GM12878 (cell line): ENCODE results near the gene PRAF2. TPM values are rescaled to one million over a fixed set of nuclear protein-coding genes. Genes with fewer than 3 reads are reported as not detected.

Experiments used
- ATAC-seq: fragments of 200-7000 bp; cut with Tn5 transposase; 3 replicates; pipeline ENCODE4 v1.9.1; 2020; ENCODE audit warnings: mild to moderate bottlenecking, moderate library complexity
- BruUV-seq: library from RNA; stranded (reverse); fragments of 400-500 nt; replicated peaks from 2 replicates; lab custom pipeline; 2021; lab: Mats Ljungman, UMichigan
- CTCF ChIA-PET: fragments of 300-600 bp; sonication (Branson Sonifier 250); formaldehyde crosslinking; extraction: SDS; loops from one replicate; lab custom pipeline; 2021; ENCODE audit warnings: inconsistent platforms; lab: Yijun Ruan, JAX
- POLR2A ChIA-PET: fragments of 350-600 bp; formaldehyde crosslinking; extraction: SDS; loops from one replicate; lab custom pipeline; 2021; ENCODE audit warnings: inconsistent platforms; lab: Charles Lee
- RAD21 ChIA-PET: fragments of 300-600 bp; sonication (Branson Sonifier 250); formaldehyde crosslinking; loops from one replicate; lab custom pipeline; 2023; ENCODE audit warnings: antibody characterized with exemption; ENCODE audit not compliant: unreplicated experiment; lab: Charles Lee
- SMC1A ChIA-PET: fragments of 300-600 bp; sonication (Branson Sonifier 250); formaldehyde crosslinking; loops from one replicate; lab custom pipeline; 2023; ENCODE audit not compliant: unreplicated experiment, uncharacterized antibody; lab: Charles Lee
- DNase-seq: peaks from one replicate; pipeline ENCODE4 v3.0.0-alpha.2; 2011; ENCODE audit warnings: low read depth, low spot score
- FAIRE-seq: peaks from 3 replicates; lab custom pipeline; 2011; peaks lifted over from hg19 to GRCh38; lab: Jason Lieb, UNC
- H2AFZ ChIP-seq: 2 replicates; pipeline ENCODE4 v1.6.0; 2011; ENCODE audit warnings: low read depth, low read length, control low read depth; ENCODE audit not compliant: control insufficient read depth
- H3K27ac ChIP-seq: 2 replicates; pipeline ENCODE4 v1.5.1; 2011; ENCODE audit warnings: control low read depth; ENCODE audit not compliant: control insufficient read depth, insufficient read depth
- H3K27me3 ChIP-seq, 2 experiments: replicated peaks in 1 of 2; 2 replicates each; pipeline versions ENCODE4 v1.6.0 to v1.6.1; 2011; ENCODE audit warnings: low read length in 1 of 2; ENCODE audit not compliant: control insufficient read depth in 2 of 2, insufficient read depth in 2 of 2
- H3K36me3 ChIP-seq, 2 experiments: 2 replicates each; pipeline ENCODE4 v1.5.1; 2011; ENCODE audit warnings: low read length in 1 of 2; ENCODE audit not compliant: control insufficient read depth in 2 of 2, insufficient read depth in 2 of 2
- H3K4me1 ChIP-seq: 2 replicates; pipeline ENCODE4 v1.6.1; 2011; ENCODE audit warnings: mild to moderate bottlenecking, low read length, moderate library complexity, mixed read lengths; ENCODE audit not compliant: control insufficient read depth, insufficient read depth
- H3K4me2 ChIP-seq: 2 replicates; pipeline ENCODE4 v1.6.0; 2011; ENCODE audit warnings: control low read depth; ENCODE audit not compliant: control insufficient read depth, insufficient read depth
- H3K4me3 ChIP-seq: fragments of 200-600 bp; sonication (generic); 2 replicates; pipeline ENCODE4 v1.5.1; 2016
- H3K79me2 ChIP-seq: 2 replicates; pipeline ENCODE4 v1.6.0; 2011; ENCODE audit warnings: low read length; ENCODE audit not compliant: control insufficient read depth, insufficient read depth
- H3K9ac ChIP-seq: 2 replicates; pipeline ENCODE4 v1.8.0; 2011; ENCODE audit warnings: low read length, control low read depth, mixed read lengths; ENCODE audit not compliant: control insufficient read depth, insufficient read depth
- H3K9me3 ChIP-seq: replicated peaks from 3 replicates; pipeline ENCODE4 v1.5.1; 2011; ENCODE audit warnings: mild to moderate bottlenecking, low read length; ENCODE audit not compliant: control insufficient read depth, insufficient read depth
- H4K20me1 ChIP-seq: 2 replicates; pipeline ENCODE4 v1.6.0; 2011; ENCODE audit not compliant: control insufficient read depth, insufficient read depth
- ATF7 ChIP-seq: fragments of 450-650 bp; IDR thresholded peaks from 2 replicates; pipeline ENCODE4 v1.6.1; 2016; ENCODE audit warnings: low read depth, mild to moderate bottlenecking
- BCL11A ChIP-seq: IDR thresholded peaks from 2 replicates; pipeline ENCODE4 v1.6.1; 2011; ENCODE audit warnings: low read depth, low read length
- BMI1 ChIP-seq: fragments of 450-650 bp; IDR thresholded peaks from 2 replicates; pipeline ENCODE4 v1.6.1; 2016; ENCODE audit warnings: mild to moderate bottlenecking, moderate library complexity, borderline replicate concordance
- EGR1 ChIP-seq, 2 experiments: IDR thresholded peaks; 1 replicate in 1 of 2; 2 replicates in 1 of 2; pipeline ENCODE4 v1.6.1; 2011 to 2012; ENCODE audit warnings: low read depth in 2 of 2, low read length in 2 of 2, borderline replicate concordance in 1 of 2, mild to moderate bottlenecking in 1 of 2, moderate library complexity in 1 of 2
- JUNB ChIP-seq: IDR thresholded peaks from 2 replicates; pipeline ENCODE4 v1.6.1; 2016; ENCODE audit warnings: antibody characterized with exemption, mild to moderate bottlenecking
- KDM1A ChIP-seq: fragments of 200-600 bp; sonication (generic); IDR thresholded peaks from 2 replicates; pipeline ENCODE4 v1.6.1; 2016; ENCODE audit warnings: borderline replicate concordance
- NBN ChIP-seq: fragments of 450-650 bp; IDR thresholded peaks from 2 replicates; pipeline ENCODE4 v1.6.1; 2016
- NR2C2 ChIP-seq: IDR thresholded peaks from 2 replicates; pipeline ENCODE4 v1.6.1; 2011; ENCODE audit warnings: borderline replicate concordance, low read depth; ENCODE audit not compliant: control insufficient read depth, insufficient read length
- SP1 ChIP-seq: IDR thresholded peaks from one replicate; pipeline ENCODE4 v1.6.1; 2011; ENCODE audit warnings: low read depth, low read length
- TCF7 ChIP-seq: IDR thresholded peaks from 2 replicates; pipeline ENCODE4 v1.6.1; 2014; ENCODE audit warnings: antibody characterized with exemption, borderline replicate concordance
- ZBTB11 ChIP-seq: fragments of 450-650 bp; formaldehyde crosslinking; IDR thresholded peaks from 2 replicates; pipeline ENCODE4 v1.5.0; 2022; ENCODE audit warnings: mild to moderate bottlenecking, missing genetic modification characterization
- WGBS: methylation state at CpG from one replicate; pipeline ENCODE4 v1.1.6; 2016; ENCODE audit warnings: low lambda C conversion rate; ENCODE audit not compliant: insufficient replicate concordance, insufficient coverage; ENCODE audit errors: missing lambda C conversion rate; 5-methylcytosine and 5-hydroxymethylcytosine counted together
- in situ Hi-C: fragments of 300-500 bp; cut with MboI; formaldehyde crosslinking; loops from 9 replicates; pipeline ENCODE4 v1.14.3; 2018; ENCODE audit warnings: mixed read lengths
- intact Hi-C: fragments of 100-400 bp; cut with micrococcal nuclease; formaldehyde crosslinking; loops from one replicate; pipeline ENCODE4 v1.14.2; 2022; ENCODE audit not compliant: unreplicated experiment
- polyA plus RNA-seq, 11 experiments: library from polyadenylated mRNA; depleted of rRNA in 4 of 11; unstranded in 6 of 11; stranded (reverse) in 5 of 11; fragments of >200 nt; fragmentation: Nextera tagmentation in 4 of 11; fragmentation: Illumina TruSeq in 1 of 11; extraction: Ambion mirVana in 4 of 11; extraction: Trizol in 1 of 11; gene quantifications; 1 replicate in 1 of 11; 2 replicates in 10 of 11; pipeline versions ENCODE4 v1.2.1 to v1.2.3, GENCODE V29; 2011 to 2016; ENCODE audit warnings: inconsistent platforms in 2 of 11, missing spikeins in 2 of 11, low read depth in 1 of 11
- total RNA-seq, 4 experiments: library from RNA; depleted of rRNA in 3 of 4; stranded (reverse); fragments of >200 nt in 3 of 4; fragmentation: Illumina TruSeq in 1 of 4; extraction: Trizol in 1 of 4; gene quantifications; 2 replicates each; pipeline versions ENCODE4 v1.2.1 to v1.2.3, GENCODE V29; 2013 to 2021
- TF ChIP-seq, protein P1 (sequence below): fragments of 450-650 bp; IDR thresholded peaks from 2 replicates; pipeline ENCODE4 v1.6.1; 2016; ENCODE audit warnings: mild to moderate bottlenecking, moderate library complexity, borderline replicate concordance
- TF ChIP-seq, protein P2 (sequence below): IDR thresholded peaks from 2 replicates; pipeline ENCODE4 v1.6.1; 2011; ENCODE audit warnings: borderline replicate concordance, low read depth, mild to moderate bottlenecking, moderate library complexity, low read length; ENCODE audit not compliant: insufficient read depth, poor library complexity, severe bottlenecking

PRAF2 gene
- total and polyA plus RNA-seq, 10 of the 15 experiments (the other 5 are each of a cell fraction or from before 2014, with no cell fraction given) = 0.80 to 16.7 (median 7.0) TPM

- TF ChIP-seq, protein P1, sequence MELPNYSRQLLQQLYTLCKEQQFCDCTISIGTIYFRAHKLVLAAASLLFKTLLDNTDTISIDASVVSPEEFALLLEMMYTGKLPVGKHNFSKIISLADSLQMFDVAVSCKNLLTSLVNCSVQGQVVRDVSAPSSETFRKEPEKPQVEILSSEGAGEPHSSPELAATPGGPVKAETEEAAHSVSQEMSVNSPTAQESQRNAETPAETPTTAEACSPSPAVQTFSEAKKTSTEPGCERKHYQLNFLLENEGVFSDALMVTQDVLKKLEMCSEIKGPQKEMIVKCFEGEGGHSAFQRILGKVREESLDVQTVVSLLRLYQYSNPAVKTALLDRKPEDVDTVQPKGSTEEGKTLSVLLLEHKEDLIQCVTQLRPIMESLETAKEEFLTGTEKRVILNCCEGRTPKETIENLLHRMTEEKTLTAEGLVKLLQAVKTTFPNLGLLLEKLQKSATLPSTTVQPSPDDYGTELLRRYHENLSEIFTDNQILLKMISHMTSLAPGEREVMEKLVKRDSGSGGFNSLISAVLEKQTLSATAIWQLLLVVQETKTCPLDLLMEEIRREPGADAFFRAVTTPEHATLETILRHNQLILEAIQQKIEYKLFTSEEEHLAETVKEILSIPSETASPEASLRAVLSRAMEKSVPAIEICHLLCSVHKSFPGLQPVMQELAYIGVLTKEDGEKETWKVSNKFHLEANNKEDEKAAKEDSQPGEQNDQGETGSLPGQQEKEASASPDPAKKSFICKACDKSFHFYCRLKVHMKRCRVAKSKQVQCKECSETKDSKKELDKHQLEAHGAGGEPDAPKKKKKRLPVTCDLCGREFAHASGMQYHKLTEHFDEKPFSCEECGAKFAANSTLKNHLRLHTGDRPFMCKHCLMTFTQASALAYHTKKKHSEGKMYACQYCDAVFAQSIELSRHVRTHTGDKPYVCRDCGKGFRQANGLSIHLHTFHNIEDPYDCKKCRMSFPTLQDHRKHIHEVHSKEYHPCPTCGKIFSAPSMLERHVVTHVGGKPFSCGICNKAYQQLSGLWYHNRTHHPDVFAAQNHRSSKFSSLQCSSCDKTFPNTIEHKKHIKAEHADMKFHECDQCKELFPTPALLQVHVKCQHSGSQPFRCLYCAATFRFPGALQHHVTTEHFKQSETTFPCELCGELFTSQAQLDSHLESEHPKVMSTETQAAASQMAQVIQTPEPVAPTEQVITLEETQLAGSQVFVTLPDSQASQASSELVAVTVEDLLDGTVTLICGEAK = no peak
- TF ChIP-seq KDM1A (no peak), NBN (no peak)
Measured at GRCh38 chrX:49066690-49067089, 7.1 kb downstream of the PRAF2 start (continued).

DNA sequence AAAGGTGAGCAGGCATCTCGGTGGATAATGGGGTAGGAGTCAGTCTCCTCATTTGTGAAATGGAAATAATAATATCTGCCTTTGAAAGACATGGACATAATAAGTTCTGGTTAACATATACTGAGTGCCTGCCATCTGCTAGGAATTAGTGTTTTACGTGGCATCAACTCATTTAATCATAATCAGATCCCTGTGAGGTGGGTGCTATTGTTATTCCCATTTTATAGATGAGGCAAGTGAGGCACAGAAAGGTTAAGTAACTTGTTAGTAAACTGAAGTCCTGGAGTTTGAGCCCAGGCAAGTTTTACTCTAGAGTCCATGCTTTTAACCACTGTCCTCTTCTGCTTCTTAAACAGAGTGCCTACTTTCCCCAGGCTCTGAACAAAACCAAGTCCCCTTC is 7.5 kb downstream of the PRAF2 start:
- TF ChIP-seq ATF7 = no peak
- no peak for TF ChIP-seq JUNB
- TF ChIP-seq, protein P2, sequence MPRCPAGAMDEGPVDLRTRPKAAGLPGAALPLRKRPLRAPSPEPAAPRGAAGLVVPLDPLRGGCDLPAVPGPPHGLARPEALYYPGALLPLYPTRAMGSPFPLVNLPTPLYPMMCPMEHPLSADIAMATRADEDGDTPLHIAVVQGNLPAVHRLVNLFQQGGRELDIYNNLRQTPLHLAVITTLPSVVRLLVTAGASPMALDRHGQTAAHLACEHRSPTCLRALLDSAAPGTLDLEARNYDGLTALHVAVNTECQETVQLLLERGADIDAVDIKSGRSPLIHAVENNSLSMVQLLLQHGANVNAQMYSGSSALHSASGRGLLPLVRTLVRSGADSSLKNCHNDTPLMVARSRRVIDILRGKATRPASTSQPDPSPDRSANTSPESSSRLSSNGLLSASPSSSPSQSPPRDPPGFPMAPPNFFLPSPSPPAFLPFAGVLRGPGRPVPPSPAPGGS = no peak
- TF ChIP-seq BMI1 = no peak
- TF ChIP-seq ZBTB11 (CRISPR knock-in tag) = no peak
- TF ChIP-seq BCL11A = no peak
- TF ChIP-seq TCF7 = no peak
- no peak for TF ChIP-seq NR2C2
- TF ChIP-seq SP1 = no peak
- no peak for TF ChIP-seq EGR1 (IDR thresholded peaks at IDR 0.05; ENCODE audit: borderline replicate concordance in 1 of 2, low read depth in 2 of 2, low read length in 2 of 2)
- TF ChIP-seq, all 136 proteins: peak for 0
- in situ Hi-C loops = no loop called here
- ChIA-PET RAD21 (no interaction called here), SMC1A (no interaction called here), CTCF (no interaction called here), POLR2A (no interaction called here)
- Histone ChIP-seq H2AFZ (no peak overlapping the region), H4K20me1 (no peaks in the 10 kb centered on the region), H3K9me3 (no peaks in the 10 kb centered on the region), H3K9ac (no peak overlapping the region), H3K4me3 (no peak overlapping the region), H3K36me3 (no peaks in the 10 kb centered on the region), H3K27me3 (no peaks in the 10 kb centered on the region), H3K4me2 (no peak overlapping the region), H3K79me2 (no peaks in the 10 kb centered on the region), H3K27ac (no peak overlapping the region), H3K4me1 (no peaks in the 10 kb centered on the region)
- intact Hi-C loops = no loop called here
- no peak for ATAC-seq
- FAIRE-seq = no peak
- BruUV-seq = no TSS peak
- WGBS = 59% methylated on average over 2 of the region's 2 CpGs
- DNase-seq = no peak
